HFFc6 (cell line): Measurements from ENCODE around the gene WAC. TPM values are rescaled to one million over a fixed set of nuclear protein-coding genes. Genes with fewer than 3 reads are reported as not detected.
"Not testable (repeated sequence)": the region's sequence is repeated elsewhere in the genome, so short reads cannot be mapped to it uniquely, and the experiment has no call there.

Source experiments
- DNase-seq: peaks from one replicate; pipeline ENCODE4 v3.0.0-alpha.2; 2018
- H3K27ac Mint-ChIP-seq: 2 replicates; pipeline ENCODE4 v1.8.0; 2020; ENCODE audit warnings: mild to moderate bottlenecking, mixed read lengths
- H3K27me3 Mint-ChIP-seq: 2 replicates; pipeline ENCODE4 v1.8.0; 2021; ENCODE audit warnings: mild to moderate bottlenecking, moderate library complexity, mixed read lengths; ENCODE audit not compliant: insufficient read depth
- H3K36me3 Mint-ChIP-seq: 2 replicates; pipeline ENCODE4 v1.8.0; 2021; ENCODE audit warnings: low read depth, mixed read lengths
- H3K4me1 Mint-ChIP-seq: 2 replicates; pipeline ENCODE4 v1.8.0; 2020; ENCODE audit warnings: low read depth, mixed read lengths
- H3K4me3 Mint-ChIP-seq: 2 replicates; pipeline ENCODE4 v1.8.0; 2020; ENCODE audit warnings: mild to moderate bottlenecking, moderate library complexity, mixed read lengths
- H3K9me3 Mint-ChIP-seq: 2 replicates; pipeline ENCODE4 v1.8.0; 2020; ENCODE audit warnings: mild to moderate bottlenecking, mixed read lengths
- CTCF ChIP-seq: fragments of 200-600 bp; sonication (generic); IDR thresholded peaks from 2 replicates; pipeline ENCODE4 v1.5.0; 2021; ENCODE audit warnings: antibody characterized with exemption, mild to moderate bottlenecking
- total RNA-seq, 6 experiments: library from RNA; stranded (reverse); fragmentation: NEBNext Ultra II Directional; extraction: Animal tissue kit (Norgen Biotek cat#: 25700); gene quantifications; 2 replicates in 1 of 6; 3 replicates in 5 of 6; pipeline ENCODE4 v1.2.3, GENCODE V29; 2021

Gene WAC
- total RNA-seq, 6 experiments from 2014 or later = 67.2 to 81.5 (median 74.3) TPM

GRCh38 chr10:28495084-28495483, 37.8 kb upstream of the WAC start:
- Mint-ChIP-seq H3K9me3 (no peaks in the 10 kb centered on the region), H3K4me3 (no peak overlapping the region), H3K27me3 (peaks cover 19% of the 10 kb centered on the region), H3K36me3 (no peaks in the 10 kb centered on the region), H3K27ac (no peak overlapping the region), H3K4me1 (no peaks in the 10 kb centered on the region)
- TF ChIP-seq CTCF = no peak
- DNase-seq = no peak

GRCh38 chr10:28496017-28496416, 36.9 kb upstream of the WAC start:
- TF ChIP-seq CTCF = no peak
- Mint-ChIP-seq H3K27me3 (peaks cover 21% of the 10 kb centered on the region), H3K36me3 (no peaks in the 10 kb centered on the region), H3K9me3 (no peaks in the 10 kb centered on the region), H3K4me1 (no peaks in the 10 kb centered on the region), H3K27ac (no peak overlapping the region), H3K4me3 (no peak overlapping the region)
- DNase-seq = no peak

- H3K27me3 Mint-ChIP-seq = peaks cover 16% of the 10 kb centered on the region
- TF ChIP-seq CTCF = no peak
- H3K9me3 Mint-ChIP-seq = no peaks in the 10 kb centered on the region
- H3K27ac Mint-ChIP-seq = no peak overlapping the region
- no peaks in the 10 kb centered on the region for H3K36me3 Mint-ChIP-seq
- no peak for DNase-seq
- H3K4me1 Mint-ChIP-seq = no peaks in the 10 kb centered on the region
- H3K4me3 Mint-ChIP-seq = no peak overlapping the region
These were observed 36.4 kb upstream of the WAC start for GRCh38 chr10:28496481-28496961.

GRCh38 chr10:28497313-28498126, 35.4 kb upstream of the WAC start:
- DNase-seq = no peak
- no peak overlapping the region for H3K4me3 Mint-ChIP-seq
- H3K9me3 Mint-ChIP-seq = no peaks in the 10 kb centered on the region
- no peak overlapping the region for H3K27ac Mint-ChIP-seq
- H3K27me3 Mint-ChIP-seq = peaks cover 12% of the 10 kb centered on the region
- no peaks in the 10 kb centered on the region for H3K36me3 Mint-ChIP-seq
- H3K4me1 Mint-ChIP-seq = no peaks in the 10 kb centered on the region
- TF ChIP-seq CTCF = no peak

- not testable (repeated sequence) for H3K4me1 Mint-ChIP-seq, H3K27ac Mint-ChIP-seq, H3K9me3 Mint-ChIP-seq, H3K36me3 Mint-ChIP-seq, DNase-seq, H3K4me3 Mint-ChIP-seq
- peaks cover 16% of the 10 kb centered on the region for H3K27me3 Mint-ChIP-seq
These were observed 32.7 kb upstream of the WAC start for GRCh38 chr10:28500203-28500602.

- TF ChIP-seq CTCF = no peak
- no peak for DNase-seq
- Mint-ChIP-seq H3K9me3 (no peaks in the 10 kb centered on the region), H3K36me3 (no peaks in the 10 kb centered on the region), H3K4me3 (no peak overlapping the region), H3K4me1 (no peaks in the 10 kb centered on the region), H3K27ac (no peak overlapping the region), H3K27me3 (peaks cover 11% of the 10 kb centered on the region)
These were observed 29.8 kb upstream of the WAC start for GRCh38 chr10:28503114-28503513.
